GM18870 (cell line): ENCODE data around the gene SYN1.
"Not testable (repeated sequence)": the region's sequence is repeated elsewhere in the genome, so short reads cannot be mapped to it uniquely, and the experiment has no call there.

Experiments used
- ATAC-seq: cut with Tn5 transposase; IDR thresholded peaks from one replicate; pipeline ENCODE4 v1.9.1; 2021; ENCODE audit warnings: moderate library complexity; ENCODE audit not compliant: unreplicated experiment

The SYN1 gene

DNA sequence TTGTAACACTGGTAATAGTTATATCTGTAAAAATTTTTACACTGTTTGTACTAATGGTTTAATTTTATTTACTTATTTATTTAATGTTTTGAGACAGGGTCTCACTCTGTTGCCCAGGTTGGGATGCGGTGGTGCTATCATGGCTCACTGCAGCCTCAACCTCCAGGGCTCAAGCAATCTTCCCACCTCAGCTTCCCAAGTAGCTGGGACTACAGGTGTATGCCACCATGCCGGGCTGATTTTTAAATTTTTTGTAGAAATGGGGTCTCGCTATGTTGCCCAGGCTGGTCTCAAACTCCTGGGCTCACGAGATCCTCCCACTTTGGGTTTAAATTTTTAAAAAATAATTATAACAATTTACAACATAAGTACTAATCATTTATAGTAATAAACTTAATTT, 16.5 kb downstream of the SYN1 start:
- ATAC-seq: not testable (repeated sequence)

DNA sequence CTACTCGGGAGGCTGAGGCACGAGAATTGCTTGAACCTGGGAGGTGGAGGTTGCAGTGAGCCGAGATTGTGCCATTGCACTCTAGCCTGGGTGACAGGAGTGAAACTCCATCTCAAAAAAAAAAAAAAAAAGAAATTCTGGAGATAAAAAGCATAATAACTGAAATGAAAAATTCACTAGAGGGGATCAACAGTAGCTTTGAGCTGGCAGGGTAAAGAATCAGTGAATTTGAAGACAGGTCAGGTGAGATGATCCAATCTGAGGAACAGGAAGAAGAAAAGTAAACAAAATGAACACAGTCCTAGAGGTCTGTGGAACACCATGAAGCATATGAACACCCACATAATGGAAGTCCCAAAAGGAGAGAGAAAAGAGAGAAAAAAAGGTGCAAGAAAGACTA, 22.4 kb downstream of the SYN1 start:
- ATAC-seq: no peak

GRCh38 chrX:47596256-47596655, 23.4 kb downstream of the SYN1 start:
- no peak for ATAC-seq

- ATAC-seq: no peak
These were observed 23.9 kb downstream of the SYN1 start for GRCh38 chrX:47595716-47596251.

- no peak for ATAC-seq
These were observed 26.1 kb downstream of the SYN1 start for GRCh38 chrX:47593522-47593921.

- no peak for ATAC-seq
These were observed 28.7 kb downstream of the SYN1 start for GRCh38 chrX:47590984-47591383.

DNA sequence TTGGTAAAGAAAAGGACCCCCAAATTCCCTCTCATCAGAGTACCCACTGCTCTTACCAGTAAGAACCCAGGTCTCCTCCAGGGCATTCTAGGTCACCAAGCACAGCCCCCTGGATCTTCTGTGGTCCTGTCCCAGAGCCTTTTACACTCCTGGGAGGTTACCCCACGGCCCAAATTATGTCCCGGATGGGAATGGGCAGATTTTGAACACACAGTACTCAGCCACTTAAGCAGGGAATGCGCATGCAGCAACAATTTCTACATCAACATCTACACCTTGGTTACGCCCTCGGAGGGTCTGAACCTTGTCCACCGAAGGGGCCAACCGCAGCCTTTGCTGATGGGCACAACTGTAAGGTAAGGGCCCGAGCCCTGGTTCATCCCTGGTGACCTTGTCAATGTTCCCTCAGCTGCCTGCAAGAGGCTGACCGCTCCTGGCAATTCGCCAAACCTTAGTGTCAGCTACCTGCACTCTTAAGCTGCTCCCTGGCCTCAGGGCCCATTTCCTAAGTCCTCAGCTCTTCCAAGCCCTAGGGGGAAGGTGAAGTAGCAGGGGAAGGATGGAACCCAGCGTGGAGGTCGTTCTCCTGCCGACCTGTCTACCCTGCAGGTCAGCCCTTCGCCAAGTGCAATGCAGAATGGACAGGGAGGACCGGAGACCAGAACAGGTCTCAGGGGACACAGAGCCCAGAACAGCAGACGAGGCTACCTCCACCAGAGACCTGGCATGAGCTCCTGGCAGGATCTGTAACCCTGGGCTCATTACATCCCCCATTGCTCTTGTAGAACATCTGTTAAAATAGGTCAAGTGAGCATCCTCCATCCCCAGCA, 31.5 kb downstream of the SYN1 start:
- no peak for ATAC-seq

DNA sequence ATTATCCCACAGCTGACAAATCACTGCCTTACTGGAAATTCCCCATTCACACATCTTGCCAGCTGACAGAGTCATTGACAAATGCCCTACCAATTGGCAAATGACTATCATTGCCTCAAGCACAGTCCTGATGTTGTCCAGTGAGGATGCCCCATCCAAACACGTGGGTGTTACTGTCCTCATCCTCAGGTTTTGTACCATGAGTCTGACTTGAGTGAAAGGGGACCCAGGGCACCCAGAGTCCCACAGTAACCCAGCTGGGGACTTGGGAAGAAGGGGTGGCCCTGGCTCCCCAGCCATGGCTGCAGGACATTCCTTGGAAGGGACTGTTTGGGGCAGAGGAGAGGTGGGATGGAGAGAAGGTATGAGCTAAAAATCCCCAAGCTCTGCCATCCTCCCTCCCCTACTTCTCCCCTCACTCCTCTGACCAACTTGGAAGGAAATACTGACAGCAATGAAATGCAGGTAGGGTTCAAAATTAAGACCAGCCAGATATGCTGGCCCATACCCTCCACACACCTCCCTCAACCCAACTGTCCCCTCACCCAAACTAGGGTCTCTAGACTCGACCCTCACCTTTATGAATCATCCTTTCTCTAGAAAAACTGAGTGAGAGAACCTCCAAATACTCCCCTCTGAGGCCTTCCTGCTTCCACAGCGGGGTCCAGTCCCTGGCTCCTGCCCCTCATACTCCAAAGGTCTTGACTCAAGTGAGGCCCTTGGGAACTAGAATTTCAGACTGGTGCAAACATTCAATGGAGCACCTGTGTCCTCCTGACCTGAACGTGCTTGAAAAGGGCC, 32.4 kb downstream of the SYN1 start:
- ATAC-seq: no peak

- no peak for ATAC-seq
These were observed 33.4 kb downstream of the SYN1 start for GRCh38 chrX:47586043-47586787.

DNA sequence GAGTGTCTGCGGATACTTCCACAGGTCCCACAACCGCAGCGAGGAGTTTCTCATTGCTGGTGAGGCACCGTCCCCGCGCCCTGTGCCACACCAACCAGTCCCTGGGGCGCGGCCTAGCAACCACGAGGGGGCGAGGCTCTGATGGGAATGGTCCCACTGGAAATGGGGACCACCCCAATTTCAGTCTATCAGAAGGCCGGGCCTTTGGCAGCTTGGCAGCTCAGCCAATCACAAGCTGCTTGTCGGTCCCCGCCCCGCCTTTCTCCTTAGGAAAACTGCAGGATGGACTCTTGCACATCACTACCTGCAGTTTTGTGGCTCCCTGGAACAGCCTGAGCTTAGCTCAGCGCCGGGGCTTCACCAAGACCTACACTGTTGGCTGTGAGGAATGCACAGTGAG, 34.4 kb downstream of the SYN1 start:
- ATAC-seq: no peak

GRCh38 chrX:47584714-47585113, 34.9 kb downstream of the SYN1 start:
- no peak for ATAC-seq

DNA sequence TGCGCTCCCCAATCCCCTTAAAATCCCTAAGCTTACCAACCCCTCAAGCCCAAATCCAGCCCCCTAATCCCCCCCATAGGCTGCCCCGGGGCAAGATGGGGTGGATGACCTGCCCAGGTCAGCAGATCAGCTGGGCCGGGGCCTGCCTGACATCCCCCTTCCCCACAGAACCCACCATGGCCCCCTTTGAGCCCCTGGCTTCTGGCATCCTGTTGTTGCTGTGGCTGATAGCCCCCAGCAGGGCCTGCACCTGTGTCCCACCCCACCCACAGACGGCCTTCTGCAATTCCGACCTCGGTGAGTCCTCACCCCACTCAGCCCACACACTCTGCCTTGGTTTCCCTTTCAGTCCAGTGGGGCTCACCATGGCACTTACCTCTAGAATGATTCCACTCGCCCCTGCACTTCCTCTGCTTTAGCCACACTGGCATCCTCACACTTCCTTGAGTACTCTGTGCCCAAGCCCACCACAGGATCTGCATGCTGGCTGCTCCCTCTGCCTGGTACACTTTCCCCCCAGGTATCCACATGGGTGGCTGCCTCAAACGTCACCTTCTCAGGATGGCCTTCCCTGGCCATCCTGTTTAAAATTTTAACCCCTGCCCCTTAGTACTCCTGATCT, 36.3 kb downstream of the SYN1 start:
- no peak for ATAC-seq

GRCh38 chrX:47581731-47582647, 37.7 kb downstream of the SYN1 start, which contains the start of gene TIMP1:
Gene TIMP1, plus strand, starts transcription at chrX:47582436. Its CDS starts 980 bp downstream, at chrX:47583416.
- ATAC-seq: peak; percentile 77

- no peak for ATAC-seq
These were observed 40.1 kb downstream of the SYN1 start for GRCh38 chrX:47579537-47579936.

DNA sequence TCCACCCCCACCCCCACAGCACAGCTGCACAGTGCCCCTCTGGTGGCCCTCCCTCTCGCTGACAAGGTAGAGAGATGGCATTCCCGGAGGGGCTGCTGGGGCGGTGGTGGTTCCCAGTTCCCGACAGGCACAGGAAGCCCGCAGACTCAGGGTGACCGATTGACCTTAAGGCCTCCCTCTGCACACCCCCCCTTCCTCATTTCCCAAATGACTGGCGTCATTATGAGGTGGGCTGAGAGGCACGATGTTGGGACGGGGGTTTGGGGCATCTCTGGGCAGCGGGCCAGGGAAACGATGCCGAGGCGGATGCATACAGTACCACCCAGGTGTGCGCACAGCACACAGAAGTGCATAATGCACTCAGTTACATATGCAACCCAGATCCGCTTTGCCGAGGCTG, 41.0 kb downstream of the SYN1 start:
- no peak for ATAC-seq

DNA sequence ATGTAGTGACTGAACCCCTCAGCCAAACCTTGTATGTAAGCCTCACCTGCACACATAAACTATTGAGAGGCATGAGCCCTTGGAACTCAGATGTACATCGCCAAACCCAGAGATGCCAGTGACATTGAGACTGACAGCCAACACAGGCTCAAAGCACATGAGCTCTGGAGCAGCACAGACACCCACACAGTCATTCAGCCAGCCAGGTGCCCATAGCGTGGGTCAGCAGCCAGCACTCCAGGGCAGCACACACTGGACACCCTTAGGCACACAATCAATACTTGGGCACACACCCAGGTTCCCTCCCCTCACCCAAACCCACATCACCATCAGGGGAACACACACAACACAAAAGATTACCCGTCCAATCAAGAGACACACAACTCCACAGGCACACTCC, 41.8 kb downstream of the SYN1 start:
- no peak for ATAC-seq

- no peak for ATAC-seq
These were observed 42.2 kb downstream of the SYN1 start for GRCh38 chrX:47577424-47577823.

GRCh38 chrX:47576021-47576898, 43.4 kb downstream of the SYN1 start:
- no peak for ATAC-seq
